HepG2 (cell line): ENCODE measurements around the gene SEMA3G. TPM values are rescaled to one million over a fixed set of nuclear protein-coding genes. Genes with fewer than 3 reads are reported as not detected.

ENCODE experiments used
- ATAC-seq: fragments of 200-7000 bp; cut with Tn5 transposase; 3 replicates; pipeline ENCODE4 v1.9.1; 2020; ENCODE audit warnings: mild to moderate bottlenecking, moderate library complexity
- BruUV-seq: library from RNA; stranded (reverse); fragments of 400-500 nt; replicated peaks from 2 replicates; lab custom pipeline; 2021; lab: Mats Ljungman, UMichigan
- CTCF ChIA-PET: fragments of 300-600 bp; formaldehyde crosslinking; extraction: SDS; loops from one replicate; lab custom pipeline; 2021; ENCODE audit warnings: low total read pairs, inconsistent platforms, low intra/inter-chr PET ratio; lab: Yijun Ruan, JAX
- POLR2A ChIA-PET: fragments of 350-600 bp; sonication (Branson Sonifier 250); formaldehyde crosslinking; loops from one replicate; lab custom pipeline; 2020; ENCODE audit warnings: antibody characterized with exemption, inconsistent platforms; lab: Yijun Ruan, JAX
- DNase-seq: peaks from one replicate; pipeline ENCODE4 v3.0.0-alpha.2; 2015; ENCODE audit warnings: low spot score
- FAIRE-seq: peaks from 3 replicates; lab custom pipeline; 2011; peaks lifted over from hg19 to GRCh38; lab: Jason Lieb, UNC
- H2AFZ ChIP-seq: one replicate; pipeline ENCODE4 v1.6.1; 2011; ENCODE audit warnings: low read length, inconsistent platforms
- H3K27ac ChIP-seq: fragments of 300-600 bp; 3 replicates; pipeline ENCODE4 v1.8.0; 2011; ENCODE audit warnings: mixed run types, mild to moderate bottlenecking, mixed read lengths, low read length, inconsistent platforms; ENCODE audit not compliant: insufficient read depth; ENCODE audit errors: extremely low read length
- H3K27me3 ChIP-seq, 2 experiments: fragments of 200-600 bp in 1 of 2; 2 replicates in 1 of 2; 3 replicates in 1 of 2; pipeline versions ENCODE4 v1.6.0 to v1.8.0; 2011; ENCODE audit warnings: low read length in 2 of 2, mild to moderate bottlenecking in 2 of 2, moderate library complexity in 2 of 2, inconsistent platforms in 1 of 2; ENCODE audit not compliant: insufficient read depth in 2 of 2, control insufficient read depth in 1 of 2
- H3K36me3 ChIP-seq, 2 experiments: fragments of 200-600 bp in 1 of 2; replicated peaks in 1 of 2; 2 replicates in 1 of 2; 3 replicates in 1 of 2; pipeline versions ENCODE4 v1.5.1 to v1.8.0; 2011; ENCODE audit warnings: low read length in 2 of 2, inconsistent platforms in 1 of 2; ENCODE audit not compliant: insufficient read depth in 2 of 2, control insufficient read depth in 1 of 2
- H3K4me1 ChIP-seq: 2 replicates; pipeline ENCODE4 v1.5.1; 2012; ENCODE audit warnings: low read length, inconsistent platforms; ENCODE audit not compliant: insufficient read depth
- H3K4me2 ChIP-seq: 2 replicates; pipeline ENCODE4 v1.6.0; 2011; ENCODE audit warnings: low read depth, low read length, inconsistent platforms
- H3K4me3 ChIP-seq, 3 experiments: fragments of 200-600 bp in 1 of 3; sonication (generic), shearing (Covaris generic) in 1 of 3; replicated peaks in 1 of 3; 2 replicates each; pipeline ENCODE4 v1.5.1; 2011 to 2016; ENCODE audit warnings: low read length in 3 of 3, inconsistent platforms in 2 of 3, low read depth in 2 of 3, mild to moderate bottlenecking in 2 of 3, control low read depth in 1 of 3, mixed read lengths in 1 of 3; ENCODE audit not compliant: insufficient read depth in 1 of 3
- H3K79me2 ChIP-seq: one replicate; pipeline ENCODE4 v1.6.1; 2011; ENCODE audit warnings: low read length, inconsistent platforms; ENCODE audit not compliant: insufficient read depth
- H3K9ac ChIP-seq: 2 replicates; pipeline ENCODE4 v1.6.0; 2011; ENCODE audit warnings: mild to moderate bottlenecking, low read depth, low read length, inconsistent platforms; ENCODE audit not compliant: insufficient read depth
- H3K9me3 ChIP-seq: 2 replicates; pipeline ENCODE4 v1.5.1; 2012; ENCODE audit warnings: mild to moderate bottlenecking, low read length
- H4K20me1 ChIP-seq: 2 replicates; pipeline ENCODE4 v1.6.0; 2011; ENCODE audit warnings: inconsistent platforms, mild to moderate bottlenecking, low read length, moderate library complexity; ENCODE audit not compliant: insufficient read depth
- ETV6 ChIP-seq: sonication (generic); formaldehyde crosslinking; conservative IDR thresholded peaks from 2 replicates; pipeline ENCODE4 v1.4.0; 2020; ENCODE audit warnings: missing genetic modification reagents
- FOXK1 ChIP-seq: sonication (generic); formaldehyde crosslinking; IDR thresholded peaks from 2 replicates; pipeline ENCODE4 v1.4.0; 2020; ENCODE audit warnings: low read depth, missing genetic modification reagents, borderline replicate concordance
- MXI1 ChIP-seq: IDR thresholded peaks from 3 replicates; pipeline ENCODE4 v1.6.1; 2012; ENCODE audit warnings: low read depth, low read length, inconsistent platforms, borderline replicate concordance
- SRY ChIP-seq: sonication (generic); formaldehyde crosslinking; IDR thresholded peaks from 2 replicates; pipeline ENCODE4 v1.8.0; 2022; ENCODE audit warnings: mild to moderate bottlenecking, missing genetic modification reagents
- ZNF589 ChIP-seq: sonication (generic); formaldehyde crosslinking; conservative IDR thresholded peaks from 2 replicates; pipeline ENCODE4 v1.8.0; 2022; ENCODE audit warnings: mild to moderate bottlenecking, moderate library complexity, missing genetic modification reagents
- WGBS: methylation state at CpG from one replicate; pipeline ENCODE4 v1.1.6; 2017; ENCODE audit warnings: low lambda C conversion rate; 5-methylcytosine and 5-hydroxymethylcytosine counted together
- in situ Hi-C: cut with HindIII; loops from 2 replicates; pipeline ENCODE4 v1.10.0; 2017; ENCODE audit warnings: low pct_unique_long_range_greater_than_20kb; ENCODE audit not compliant: extremely low pct_ligation_motif_present
- intact Hi-C: fragments of 100-400 bp; cut with micrococcal nuclease; formaldehyde crosslinking; loops from one replicate; pipeline ENCODE4 v1.10.0; 2022; ENCODE audit not compliant: unreplicated experiment
- polyA plus RNA-seq, 8 experiments: library from polyadenylated mRNA; depleted of rRNA in 3 of 8; stranded (reverse) in 7 of 8; unstranded in 1 of 8; fragments of >200 nt; fragmentation: Illumina TruSeq in 4 of 8; extraction: Trizol in 4 of 8; gene quantifications; 2 replicates each; pipeline versions ENCODE4 v1.2.1 to v1.2.3, GENCODE V29; 2011 to 2016; ENCODE audit warnings: low read depth in 4 of 8, missing spikeins in 1 of 8, mixed read lengths in 1 of 8; ENCODE audit not compliant: insufficient read depth in 1 of 8
- total RNA-seq, 5 experiments: library from RNA; depleted of rRNA; stranded (reverse); fragments of >200 nt; fragmentation: Illumina TruSeq; extraction: Trizol; gene quantifications; 2 replicates each; pipeline ENCODE4 v1.2.3, GENCODE V29; 2016; ENCODE audit warnings: low read depth in 1 of 5
- TF ChIP-seq, protein P1 (sequence below): sonication (generic); formaldehyde crosslinking; conservative IDR thresholded peaks from 2 replicates; pipeline ENCODE4 v1.4.0; 2020; ENCODE audit warnings: missing genetic modification reagents
- TF ChIP-seq, protein P2 (sequence below): sonication (generic); formaldehyde crosslinking; IDR thresholded peaks from 2 replicates; pipeline ENCODE4 v1.4.0; 2020; ENCODE audit warnings: missing genetic modification reagents

Gene SEMA3G
- total and polyA plus RNA-seq, 2 of the 13 experiments (the other 11 are each of a cell fraction or from before 2014, with no cell fraction given), result 6.1 to 8.3 TPM

DNA sequence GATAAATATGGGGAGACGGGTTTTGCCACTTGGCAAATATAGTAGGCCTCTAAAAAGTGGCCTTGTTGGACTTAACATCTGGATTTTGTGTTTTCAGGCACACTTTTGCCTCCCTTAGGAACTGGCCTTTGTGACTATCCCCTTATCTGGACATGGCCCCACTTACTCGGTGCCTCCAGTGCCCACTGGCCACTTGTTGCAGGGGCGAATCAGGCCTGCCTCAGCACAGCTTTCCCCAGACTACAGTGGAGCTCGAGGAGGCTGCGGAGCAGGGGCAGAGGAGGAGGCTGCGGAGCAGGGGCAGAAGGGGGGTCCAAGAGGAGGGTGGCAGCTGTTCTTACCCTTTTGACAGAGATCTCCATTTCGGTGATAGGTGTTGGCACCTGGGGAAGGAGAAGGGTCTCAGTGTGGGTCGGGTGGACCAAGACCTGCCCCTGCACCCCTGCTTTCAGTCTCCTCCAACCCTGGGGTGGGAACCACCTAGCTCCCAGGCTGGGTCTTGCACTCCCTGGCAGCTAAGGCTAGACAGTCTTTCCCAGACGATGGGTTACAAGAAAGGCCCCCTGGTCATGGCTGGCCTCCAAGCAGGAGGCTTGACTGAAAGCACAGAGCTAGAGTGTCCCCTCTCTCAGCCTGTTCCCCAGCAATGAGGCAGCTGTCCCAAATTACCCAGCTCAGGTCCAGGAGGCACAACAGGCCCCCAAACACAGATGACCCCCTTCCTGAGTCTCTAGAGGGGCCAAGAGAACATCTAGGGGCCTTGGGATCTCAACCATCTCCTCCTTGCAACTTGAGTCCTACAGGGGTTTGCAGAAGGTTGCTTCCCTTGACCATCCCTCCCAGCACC, 6.1 kb downstream of the SEMA3G start:
- H3K9me3 ChIP-seq, result no peaks in the 10 kb centered on the region
- no peak for FAIRE-seq
- in situ Hi-C loops (no loop called here), intact Hi-C loops (no loop called here)
- H3K4me1 ChIP-seq, result peaks cover 20% of the 10 kb centered on the region
- no peak for DNase-seq
- peaks cover 3 to 7% of the 10 kb centered on the region in 2 experiments; a peak in 2 of 5 replicates for H3K36me3 ChIP-seq
- H3K4me2 ChIP-seq, result no peak overlapping the region
- no TSS peak for BruUV-seq
- H2AFZ ChIP-seq, result no peak overlapping the region
- no peak overlapping the region for H3K27ac ChIP-seq
- no peaks in the 10 kb centered on the region for H4K20me1 ChIP-seq
- POLR2A ChIA-PET, result no interaction called here
- no peaks in the 10 kb centered on the region for H3K27me3 ChIP-seq
- H3K4me3 ChIP-seq, result no peak overlapping the region
- ATAC-seq, result no peak
- CTCF ChIA-PET, result no interaction called here
- H3K79me2 ChIP-seq, result no peaks in the 10 kb centered on the region
- 85% methylated on average over 7 of the region's 9 CpGs for WGBS
- TF ChIP-seq FOXK1 (no peak), ZNF589 (CRISPR knock-in tag) (no peak), SRY (CRISPR knock-in tag) (no peak), MXI1 (no peak), ETV6 (CRISPR knock-in tag) (no peak)
- TF ChIP-seq, protein P1, sequence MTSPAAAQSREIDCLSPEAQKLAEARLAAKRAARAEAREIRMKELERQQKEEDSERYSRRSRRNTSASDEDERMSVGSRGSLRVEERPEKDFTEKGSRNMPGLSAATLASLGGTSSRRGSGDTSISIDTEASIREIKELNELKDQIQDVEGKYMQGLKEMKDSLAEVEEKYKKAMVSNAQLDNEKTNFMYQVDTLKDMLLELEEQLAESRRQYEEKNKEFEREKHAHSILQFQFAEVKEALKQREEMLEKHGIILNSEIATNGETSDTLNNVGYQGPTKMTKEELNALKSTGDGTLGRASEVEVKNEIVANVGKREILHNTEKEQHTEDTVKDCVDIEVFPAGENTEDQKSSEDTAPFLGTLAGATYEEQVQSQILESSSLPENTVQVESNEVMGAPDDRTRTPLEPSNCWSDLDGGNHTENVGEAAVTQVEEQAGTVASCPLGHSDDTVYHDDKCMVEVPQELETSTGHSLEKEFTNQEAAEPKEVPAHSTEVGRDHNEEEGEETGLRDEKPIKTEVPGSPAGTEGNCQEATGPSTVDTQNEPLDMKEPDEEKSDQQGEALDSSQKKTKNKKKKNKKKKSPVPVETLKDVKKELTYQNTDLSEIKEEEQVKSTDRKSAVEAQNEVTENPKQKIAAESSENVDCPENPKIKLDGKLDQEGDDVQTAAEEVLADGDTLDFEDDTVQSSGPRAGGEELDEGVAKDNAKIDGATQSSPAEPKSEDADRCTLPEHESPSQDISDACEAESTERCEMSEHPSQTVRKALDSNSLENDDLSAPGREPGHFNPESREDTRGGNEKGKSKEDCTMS (CRISPR knock-in tag), result no peak
- TF ChIP-seq, protein P2, sequence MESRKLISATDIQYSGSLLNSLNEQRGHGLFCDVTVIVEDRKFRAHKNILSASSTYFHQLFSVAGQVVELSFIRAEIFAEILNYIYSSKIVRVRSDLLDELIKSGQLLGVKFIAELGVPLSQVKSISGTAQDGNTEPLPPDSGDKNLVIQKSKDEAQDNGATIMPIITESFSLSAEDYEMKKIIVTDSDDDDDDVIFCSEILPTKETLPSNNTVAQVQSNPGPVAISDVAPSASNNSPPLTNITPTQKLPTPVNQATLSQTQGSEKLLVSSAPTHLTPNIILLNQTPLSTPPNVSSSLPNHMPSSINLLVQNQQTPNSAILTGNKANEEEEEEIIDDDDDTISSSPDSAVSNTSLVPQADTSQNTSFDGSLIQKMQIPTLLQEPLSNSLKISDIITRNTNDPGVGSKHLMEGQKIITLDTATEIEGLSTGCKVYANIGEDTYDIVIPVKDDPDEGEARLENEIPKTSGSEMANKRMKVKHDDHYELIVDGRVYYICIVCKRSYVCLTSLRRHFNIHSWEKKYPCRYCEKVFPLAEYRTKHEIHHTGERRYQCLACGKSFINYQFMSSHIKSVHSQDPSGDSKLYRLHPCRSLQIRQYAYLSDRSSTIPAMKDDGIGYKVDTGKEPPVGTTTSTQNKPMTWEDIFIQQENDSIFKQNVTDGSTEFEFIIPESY (CRISPR knock-in tag), result no peak
- H3K9ac ChIP-seq, result no peak overlapping the region
